ENCODE results near the gene RABEP2. TPM values are rescaled to one million over a fixed set of nuclear protein-coding genes. Genes with fewer than 3 reads are reported as not detected.

RABEP2 gene
- total and polyA plus RNA-seq, 9 of the 15 experiments (the other 6 are each of a cell fraction or from before 2014, with no cell fraction given): 0.15 to 13.4 (median 3.5) TPM

DNA sequence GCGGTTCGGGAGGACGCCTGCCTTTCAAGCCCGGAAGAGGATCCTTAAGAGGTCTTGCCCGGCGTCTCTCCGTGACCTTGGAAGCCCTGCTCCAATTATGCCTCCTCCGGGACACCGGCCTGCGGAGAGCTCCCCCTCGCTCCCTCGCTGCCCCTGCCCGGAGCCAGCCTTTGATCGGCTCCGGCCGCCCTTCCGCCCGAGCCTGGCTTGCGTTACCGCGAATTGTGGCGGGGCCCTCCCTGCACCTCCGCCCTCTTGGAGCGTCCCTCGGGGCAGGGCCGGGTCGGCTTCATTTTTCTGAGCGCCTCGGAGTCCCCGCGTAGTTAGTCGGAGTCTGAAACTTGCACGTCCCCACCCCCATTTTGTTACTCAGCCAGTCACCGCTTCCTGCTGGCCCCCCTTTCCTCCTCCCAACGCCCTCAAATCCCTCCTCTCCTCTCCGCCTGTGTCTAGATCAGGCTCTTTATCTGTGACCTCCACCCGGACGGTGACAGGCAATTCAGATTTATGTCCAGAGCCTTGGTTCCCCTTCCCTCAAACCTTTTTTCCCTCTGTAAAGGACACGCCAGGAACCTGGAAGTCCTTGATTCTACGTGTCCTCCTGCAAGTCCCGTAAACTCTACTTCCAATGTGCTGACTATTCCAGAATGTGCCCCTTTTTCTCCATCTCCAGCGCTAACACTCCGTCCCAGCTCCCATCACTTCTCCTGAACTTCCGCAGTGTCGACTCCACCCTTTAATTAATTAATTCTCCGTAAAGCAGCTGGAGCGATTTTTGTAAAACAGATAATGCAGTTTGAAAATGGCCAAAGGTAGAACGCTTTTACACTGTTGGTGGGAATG lies 569 bp upstream of the RABEP2 start (continued):
- TF ChIP-seq, protein P1, sequence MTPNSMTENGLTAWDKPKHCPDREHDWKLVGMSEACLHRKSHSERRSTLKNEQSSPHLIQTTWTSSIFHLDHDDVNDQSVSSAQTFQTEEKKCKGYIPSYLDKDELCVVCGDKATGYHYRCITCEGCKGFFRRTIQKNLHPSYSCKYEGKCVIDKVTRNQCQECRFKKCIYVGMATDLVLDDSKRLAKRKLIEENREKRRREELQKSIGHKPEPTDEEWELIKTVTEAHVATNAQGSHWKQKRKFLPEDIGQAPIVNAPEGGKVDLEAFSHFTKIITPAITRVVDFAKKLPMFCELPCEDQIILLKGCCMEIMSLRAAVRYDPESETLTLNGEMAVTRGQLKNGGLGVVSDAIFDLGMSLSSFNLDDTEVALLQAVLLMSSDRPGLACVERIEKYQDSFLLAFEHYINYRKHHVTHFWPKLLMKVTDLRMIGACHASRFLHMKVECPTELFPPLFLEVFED (CRISPR knock-in tag; conservative IDR thresholded peaks at IDR 0.05): peak; percentile 18; the same call in 1 of the 2 replicates
- TF ChIP-seq, protein P2, sequence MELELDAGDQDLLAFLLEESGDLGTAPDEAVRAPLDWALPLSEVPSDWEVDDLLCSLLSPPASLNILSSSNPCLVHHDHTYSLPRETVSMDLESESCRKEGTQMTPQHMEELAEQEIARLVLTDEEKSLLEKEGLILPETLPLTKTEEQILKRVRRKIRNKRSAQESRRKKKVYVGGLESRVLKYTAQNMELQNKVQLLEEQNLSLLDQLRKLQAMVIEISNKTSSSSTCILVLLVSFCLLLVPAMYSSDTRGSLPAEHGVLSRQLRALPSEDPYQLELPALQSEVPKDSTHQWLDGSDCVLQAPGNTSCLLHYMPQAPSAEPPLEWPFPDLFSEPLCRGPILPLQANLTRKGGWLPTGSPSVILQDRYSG (tag; conservative IDR thresholded peaks at IDR 0.05; ENCODE audit: low read depth): no peak
- TF ChIP-seq, protein P3, sequence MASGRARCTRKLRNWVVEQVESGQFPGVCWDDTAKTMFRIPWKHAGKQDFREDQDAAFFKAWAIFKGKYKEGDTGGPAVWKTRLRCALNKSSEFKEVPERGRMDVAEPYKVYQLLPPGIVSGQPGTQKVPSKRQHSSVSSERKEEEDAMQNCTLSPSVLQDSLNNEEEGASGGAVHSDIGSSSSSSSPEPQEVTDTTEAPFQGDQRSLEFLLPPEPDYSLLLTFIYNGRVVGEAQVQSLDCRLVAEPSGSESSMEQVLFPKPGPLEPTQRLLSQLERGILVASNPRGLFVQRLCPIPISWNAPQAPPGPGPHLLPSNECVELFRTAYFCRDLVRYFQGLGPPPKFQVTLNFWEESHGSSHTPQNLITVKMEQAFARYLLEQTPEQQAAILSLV (tag; IDR thresholded peaks at IDR 0.05): no peak
- TF ChIP-seq GABPB2 (CRISPR knock-in tag; conservative IDR thresholded peaks at IDR 0.05): no peak
- peak; percentile 82 for TF ChIP-seq FOXM1 (IDR thresholded peaks at IDR 0.05; ENCODE audit: low read depth)
- no peak for TF ChIP-seq FOXM1 (CRISPR knock-in tag; IDR thresholded peaks at IDR 0.05; ENCODE audit: low read depth)
- no peak for TF ChIP-seq IRF2 (CRISPR knock-in tag; IDR thresholded peaks at IDR 0.05)
- TF ChIP-seq ZNF707 (CRISPR knock-in tag; conservative IDR thresholded peaks at IDR 0.05): no peak
- no peak for TF ChIP-seq HDAC8 (tag; IDR thresholded peaks at IDR 0.05)
- TF ChIP-seq BMI1 (IDR thresholded peaks at IDR 0.05; ENCODE audit: low read length): no peak
- no peak for TF ChIP-seq DMBX1 (CRISPR knock-in tag; IDR thresholded peaks at IDR 0.05; ENCODE audit: borderline replicate concordance)
- no peak for TF ChIP-seq SREBF1 (IDR thresholded peaks at IDR 0.05; ENCODE audit: borderline replicate concordance, low read depth, low read length)
- 0 out of 2 replicates have a peak, but pooled peaks have one; percentile 22 for TF ChIP-seq ZNF584 (CRISPR knock-in tag; IDR thresholded peaks at IDR 0.05; ENCODE audit: low read depth)
- peak; percentile 81; the same call in 1 of the 2 replicates for TF ChIP-seq ZNF766 (CRISPR knock-in tag; conservative IDR thresholded peaks at IDR 0.05)
- 0 out of 2 replicates have a peak, but pooled peaks have one; percentile 29 for TF ChIP-seq ZFPM2 (CRISPR knock-in tag; IDR thresholded peaks at IDR 0.05)
- TF ChIP-seq ZC3H4 (CRISPR knock-in tag; IDR thresholded peaks at IDR 0.05; ENCODE audit: borderline replicate concordance): no peak; the same call in 1 of the 2 replicates
- TF ChIP-seq, protein P4, sequence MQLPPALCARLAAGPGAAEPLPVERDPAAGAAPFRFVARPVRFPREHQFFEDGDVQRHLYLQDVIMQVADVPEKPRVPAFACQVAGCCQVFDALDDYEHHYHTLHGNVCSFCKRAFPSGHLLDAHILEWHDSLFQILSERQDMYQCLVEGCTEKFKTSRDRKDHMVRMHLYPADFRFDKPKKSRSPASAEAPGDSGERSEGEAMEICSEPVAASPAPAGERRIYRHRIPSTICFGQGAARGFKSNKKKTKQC (CRISPR knock-in tag; IDR thresholded peaks at IDR 0.05): no peak; the same call in 1 of the 2 replicates
- no peak; the same call in 1 of the 2 replicates for TF ChIP-seq BRD4 (IDR thresholded peaks at IDR 0.05)
- TF ChIP-seq, protein P5, sequence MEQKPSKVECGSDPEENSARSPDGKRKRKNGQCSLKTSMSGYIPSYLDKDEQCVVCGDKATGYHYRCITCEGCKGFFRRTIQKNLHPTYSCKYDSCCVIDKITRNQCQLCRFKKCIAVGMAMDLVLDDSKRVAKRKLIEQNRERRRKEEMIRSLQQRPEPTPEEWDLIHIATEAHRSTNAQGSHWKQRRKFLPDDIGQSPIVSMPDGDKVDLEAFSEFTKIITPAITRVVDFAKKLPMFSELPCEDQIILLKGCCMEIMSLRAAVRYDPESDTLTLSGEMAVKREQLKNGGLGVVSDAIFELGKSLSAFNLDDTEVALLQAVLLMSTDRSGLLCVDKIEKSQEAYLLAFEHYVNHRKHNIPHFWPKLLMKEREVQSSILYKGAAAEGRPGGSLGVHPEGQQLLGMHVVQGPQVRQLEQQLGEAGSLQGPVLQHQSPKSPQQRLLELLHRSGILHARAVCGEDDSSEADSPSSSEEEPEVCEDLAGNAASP (IDR thresholded peaks at IDR 0.05): no peak
- no peak for TF ChIP-seq PTTG1 (tag; IDR thresholded peaks at IDR 0.05; ENCODE audit: low read depth)
- peak; percentile 77 for TF ChIP-seq HMGN3 (IDR thresholded peaks at IDR 0.05; ENCODE audit: borderline replicate concordance, extremely low read depth, insufficient read length, low read depth, low read length)
- no peak for TF ChIP-seq SAFB (IDR thresholded peaks at IDR 0.05; ENCODE audit: borderline replicate concordance, low read depth, low read length)
